Right lobe of liver (tissue), 4 donors: ENCODE measurements around the gene GBE1.

ENCODE experiments used
- CTCF ChIP-seq, 4 donors: fragments of 200-600 bp in 3 of 4; fragments of 450-650 bp in 1 of 4; IDR thresholded peaks; one replicate each; pipeline versions ENCODE4 v1.5.1 to v1.8.0; 2016 to 2022; ENCODE audit warnings: antibody characterized with exemption in 4 of 4, mild to moderate bottlenecking in 2 of 4
- POLR2A ChIP-seq: fragments of 450-650 bp; IDR thresholded peaks from one replicate; pipeline ENCODE4 v1.6.1; 2017; ENCODE audit warnings: antibody characterized with exemption, mild to moderate bottlenecking
- donor health status: DM: no; HTN: no; CAD: no.
- donor health status: DM: no; HTN: no; CAD: no.
- donor health status: DM: no; HTN: yes; CAD: no.

GRCh38 chr3:81769299-81769698, 7.9 kb upstream of the GBE1 start:
- TF ChIP-seq CTCF (IDR thresholded peaks at IDR 0.05), result no peak
- TF ChIP-seq POLR2A, result no peak
